DOHH2 (cell line): Measurements from ENCODE around the gene MLH1.

Experiments used
- EZH2phosphoT487 ChIP-seq: fragments of 200-600 bp; sonication (generic); IDR thresholded peaks from 2 replicates; pipeline ENCODE4 v1.6.1; 2017; ENCODE audit warnings: borderline replicate concordance, mild to moderate bottlenecking, antibody characterized with exemption, low read length, moderate library complexity, mixed read lengths
- TF ChIP-seq, protein P1 (sequence below): fragments of 200-600 bp; sonication (generic); IDR thresholded peaks from one replicate; pipeline ENCODE4 v1.5.1; 2014; ENCODE audit warnings: antibody characterized with exemption, mild to moderate bottlenecking, low read depth, low read length; ENCODE audit not compliant: poor library complexity, severe bottlenecking

DNA sequence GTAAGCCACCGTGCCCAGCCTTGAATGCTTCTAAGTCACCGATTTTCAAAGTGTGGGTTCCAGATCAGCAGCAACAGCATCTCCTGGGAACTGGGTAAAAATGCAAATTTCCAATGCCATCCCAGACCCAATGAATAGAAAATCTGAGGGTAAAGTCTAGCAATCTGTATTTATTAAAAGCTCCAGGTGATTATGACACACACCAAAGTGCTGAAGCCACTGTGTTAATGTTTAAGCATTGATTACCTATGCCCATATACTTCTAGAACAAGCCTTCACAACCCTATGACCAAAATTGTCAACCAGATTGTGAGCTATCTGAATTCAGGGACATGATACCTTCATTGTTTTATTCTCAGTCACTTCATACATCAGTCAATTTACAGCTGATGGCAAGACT, 94.6 kb downstream of the MLH1 start:
- TF ChIP-seq, protein P1, sequence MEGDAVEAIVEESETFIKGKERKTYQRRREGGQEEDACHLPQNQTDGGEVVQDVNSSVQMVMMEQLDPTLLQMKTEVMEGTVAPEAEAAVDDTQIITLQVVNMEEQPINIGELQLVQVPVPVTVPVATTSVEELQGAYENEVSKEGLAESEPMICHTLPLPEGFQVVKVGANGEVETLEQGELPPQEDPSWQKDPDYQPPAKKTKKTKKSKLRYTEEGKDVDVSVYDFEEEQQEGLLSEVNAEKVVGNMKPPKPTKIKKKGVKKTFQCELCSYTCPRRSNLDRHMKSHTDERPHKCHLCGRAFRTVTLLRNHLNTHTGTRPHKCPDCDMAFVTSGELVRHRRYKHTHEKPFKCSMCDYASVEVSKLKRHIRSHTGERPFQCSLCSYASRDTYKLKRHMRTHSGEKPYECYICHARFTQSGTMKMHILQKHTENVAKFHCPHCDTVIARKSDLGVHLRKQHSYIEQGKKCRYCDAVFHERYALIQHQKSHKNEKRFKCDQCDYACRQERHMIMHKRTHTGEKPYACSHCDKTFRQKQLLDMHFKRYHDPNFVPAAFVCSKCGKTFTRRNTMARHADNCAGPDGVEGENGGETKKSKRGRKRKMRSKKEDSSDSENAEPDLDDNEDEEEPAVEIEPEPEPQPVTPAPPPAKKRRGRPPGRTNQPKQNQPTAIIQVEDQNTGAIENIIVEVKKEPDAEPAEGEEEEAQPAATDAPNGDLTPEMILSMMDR = no peak
- no peak for TF ChIP-seq EZH2phosphoT487
